ENCODE measurements around the gene SPSB1. TPM values are rescaled to one million over a fixed set of nuclear protein-coding genes. Genes with fewer than 3 reads are reported as not detected.

The SPSB1 gene
- total RNA-seq, 1 experiment from 2014 or later = 4.3 TPM

DNA sequence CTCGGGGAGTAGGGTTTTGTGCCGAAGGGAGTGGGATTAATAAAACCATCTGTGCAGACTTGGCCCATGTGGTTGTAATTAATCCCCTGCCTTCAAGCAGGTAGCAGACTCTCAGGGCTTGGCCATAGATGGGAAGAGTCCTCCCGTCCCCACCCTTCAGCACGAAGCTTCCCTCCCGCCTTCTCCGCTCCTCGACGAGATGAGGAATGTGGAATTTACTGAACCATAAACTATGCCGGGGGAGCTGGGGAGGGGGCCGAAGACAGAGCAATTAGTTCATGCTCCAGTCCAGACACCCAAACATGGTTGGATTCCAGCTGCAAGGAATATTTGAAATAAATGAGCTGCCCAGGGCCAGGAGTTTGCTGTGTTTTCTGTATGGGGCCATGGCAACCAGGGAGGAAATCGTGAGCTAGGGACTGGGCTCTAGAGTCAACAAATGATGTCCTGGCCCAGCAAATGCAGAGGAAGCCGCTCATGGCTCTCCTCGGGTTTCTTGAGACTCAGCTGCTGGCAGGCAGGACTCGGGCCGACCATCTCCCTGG lies 78.8 kb downstream of the SPSB1 start:
- Mint-ChIP-seq H3K4me1 (peaks cover 2% of the 10 kb centered on the region; the same call in 1 of the 2 replicates), H3K9me3 (no peaks in the 10 kb centered on the region), H3K27ac (no peak overlapping the region), H3K4me3 (no peak overlapping the region), H3K36me3 (no peaks in the 10 kb centered on the region), H3K27me3 (ENCODE audit: low read depth) (no peaks in the 10 kb centered on the region)
- ChIA-PET POLR2A (no interaction called here), CTCF (interaction anchor here (0.8 to 4.0 kb wide), 8 partner anchors 20 to 244 kb away, joined by 3 to 18 read pairs (median 4); no protein-coding TSS in a partner anchor)
- DNase-seq (ENCODE audit: low spot score) = no peak
- TF ChIP-seq, protein P1, sequence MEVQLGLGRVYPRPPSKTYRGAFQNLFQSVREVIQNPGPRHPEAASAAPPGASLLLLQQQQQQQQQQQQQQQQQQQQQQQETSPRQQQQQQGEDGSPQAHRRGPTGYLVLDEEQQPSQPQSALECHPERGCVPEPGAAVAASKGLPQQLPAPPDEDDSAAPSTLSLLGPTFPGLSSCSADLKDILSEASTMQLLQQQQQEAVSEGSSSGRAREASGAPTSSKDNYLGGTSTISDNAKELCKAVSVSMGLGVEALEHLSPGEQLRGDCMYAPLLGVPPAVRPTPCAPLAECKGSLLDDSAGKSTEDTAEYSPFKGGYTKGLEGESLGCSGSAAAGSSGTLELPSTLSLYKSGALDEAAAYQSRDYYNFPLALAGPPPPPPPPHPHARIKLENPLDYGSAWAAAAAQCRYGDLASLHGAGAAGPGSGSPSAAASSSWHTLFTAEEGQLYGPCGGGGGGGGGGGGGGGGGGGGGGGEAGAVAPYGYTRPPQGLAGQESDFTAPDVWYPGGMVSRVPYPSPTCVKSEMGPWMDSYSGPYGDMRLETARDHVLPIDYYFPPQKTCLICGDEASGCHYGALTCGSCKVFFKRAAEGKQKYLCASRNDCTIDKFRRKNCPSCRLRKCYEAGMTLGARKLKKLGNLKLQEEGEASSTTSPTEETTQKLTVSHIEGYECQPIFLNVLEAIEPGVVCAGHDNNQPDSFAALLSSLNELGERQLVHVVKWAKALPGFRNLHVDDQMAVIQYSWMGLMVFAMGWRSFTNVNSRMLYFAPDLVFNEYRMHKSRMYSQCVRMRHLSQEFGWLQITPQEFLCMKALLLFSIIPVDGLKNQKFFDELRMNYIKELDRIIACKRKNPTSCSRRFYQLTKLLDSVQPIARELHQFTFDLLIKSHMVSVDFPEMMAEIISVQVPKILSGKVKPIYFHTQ (CRISPR knock-in tag; IDR thresholded peaks at IDR 0.05) = no peak
- TF ChIP-seq SOX15 (CRISPR knock-in tag; IDR thresholded peaks at IDR 0.05) = no peak
- TF ChIP-seq, protein P2, sequence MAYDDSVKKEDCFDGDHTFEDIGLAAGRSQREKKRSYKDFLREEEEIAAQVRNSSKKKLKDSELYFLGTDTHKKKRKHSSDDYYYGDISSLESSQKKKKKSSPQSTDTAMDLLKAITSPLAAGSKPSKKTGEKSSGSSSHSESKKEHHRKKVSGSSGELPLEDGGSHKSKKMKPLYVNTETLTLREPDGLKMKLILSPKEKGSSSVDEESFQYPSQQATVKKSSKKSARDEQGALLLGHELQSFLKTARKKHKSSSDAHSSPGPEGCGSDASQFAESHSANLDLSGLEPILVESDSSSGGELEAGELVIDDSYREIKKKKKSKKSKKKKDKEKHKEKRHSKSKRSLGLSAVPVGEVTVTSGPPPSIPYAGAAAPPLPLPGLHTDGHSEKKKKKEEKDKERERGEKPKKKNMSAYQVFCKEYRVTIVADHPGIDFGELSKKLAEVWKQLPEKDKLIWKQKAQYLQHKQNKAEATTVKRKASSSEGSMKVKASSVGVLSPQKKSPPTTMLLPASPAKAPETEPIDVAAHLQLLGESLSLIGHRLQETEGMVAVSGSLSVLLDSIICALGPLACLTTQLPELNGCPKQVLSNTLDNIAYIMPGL (CRISPR knock-in tag; IDR thresholded peaks at IDR 0.05) = no peak
- no peak for TF ChIP-seq ZNF263 (CRISPR knock-in tag; IDR thresholded peaks at IDR 0.05; ENCODE audit: low read depth)
- no peak for TF ChIP-seq ZNF232 (CRISPR knock-in tag; IDR thresholded peaks at IDR 0.05)
- TF ChIP-seq, protein P3, sequence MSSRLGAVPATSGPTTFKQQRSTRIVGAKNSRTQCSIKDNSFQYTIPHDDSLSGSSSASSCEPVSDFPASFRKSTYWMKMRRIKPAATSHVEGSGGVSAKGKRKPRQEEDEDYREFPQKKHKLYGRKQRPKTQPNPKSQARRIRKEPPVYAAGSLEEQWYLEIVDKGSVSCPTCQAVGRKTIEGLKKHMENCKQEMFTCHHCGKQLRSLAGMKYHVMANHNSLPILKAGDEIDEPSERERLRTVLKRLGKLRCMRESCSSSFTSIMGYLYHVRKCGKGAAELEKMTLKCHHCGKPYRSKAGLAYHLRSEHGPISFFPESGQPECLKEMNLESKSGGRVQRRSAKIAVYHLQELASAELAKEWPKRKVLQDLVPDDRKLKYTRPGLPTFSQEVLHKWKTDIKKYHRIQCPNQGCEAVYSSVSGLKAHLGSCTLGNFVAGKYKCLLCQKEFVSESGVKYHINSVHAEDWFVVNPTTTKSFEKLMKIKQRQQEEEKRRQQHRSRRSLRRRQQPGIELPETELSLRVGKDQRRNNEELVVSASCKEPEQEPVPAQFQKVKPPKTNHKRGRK (CRISPR knock-in tag; IDR thresholded peaks at IDR 0.05; ENCODE audit: borderline replicate concordance) = no peak
- TF ChIP-seq, protein P4, sequence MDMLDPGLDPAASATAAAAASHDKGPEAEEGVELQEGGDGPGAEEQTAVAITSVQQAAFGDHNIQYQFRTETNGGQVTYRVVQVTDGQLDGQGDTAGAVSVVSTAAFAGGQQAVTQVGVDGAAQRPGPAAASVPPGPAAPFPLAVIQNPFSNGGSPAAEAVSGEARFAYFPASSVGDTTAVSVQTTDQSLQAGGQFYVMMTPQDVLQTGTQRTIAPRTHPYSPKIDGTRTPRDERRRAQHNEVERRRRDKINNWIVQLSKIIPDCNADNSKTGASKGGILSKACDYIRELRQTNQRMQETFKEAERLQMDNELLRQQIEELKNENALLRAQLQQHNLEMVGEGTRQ (CRISPR knock-in tag; IDR thresholded peaks at IDR 0.05) = no peak
- TF ChIP-seq, protein P5, sequence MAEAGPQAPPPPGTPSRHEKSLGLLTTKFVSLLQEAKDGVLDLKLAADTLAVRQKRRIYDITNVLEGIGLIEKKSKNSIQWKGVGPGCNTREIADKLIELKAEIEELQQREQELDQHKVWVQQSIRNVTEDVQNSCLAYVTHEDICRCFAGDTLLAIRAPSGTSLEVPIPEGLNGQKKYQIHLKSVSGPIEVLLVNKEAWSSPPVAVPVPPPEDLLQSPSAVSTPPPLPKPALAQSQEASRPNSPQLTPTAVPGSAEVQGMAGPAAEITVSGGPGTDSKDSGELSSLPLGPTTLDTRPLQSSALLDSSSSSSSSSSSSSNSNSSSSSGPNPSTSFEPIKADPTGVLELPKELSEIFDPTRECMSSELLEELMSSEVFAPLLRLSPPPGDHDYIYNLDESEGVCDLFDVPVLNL (CRISPR knock-in tag; IDR thresholded peaks at IDR 0.05; ENCODE audit: borderline replicate concordance, low read depth) = no peak
- no peak for TF ChIP-seq PRRX2 (CRISPR knock-in tag; IDR thresholded peaks at IDR 0.05)
- no peak for TF ChIP-seq MYBL2 (CRISPR knock-in tag; IDR thresholded peaks at IDR 0.05)
- TF ChIP-seq NFYB (CRISPR knock-in tag; conservative IDR thresholded peaks at IDR 0.05; ENCODE audit: low read depth) = no peak
- TF ChIP-seq, protein P6, sequence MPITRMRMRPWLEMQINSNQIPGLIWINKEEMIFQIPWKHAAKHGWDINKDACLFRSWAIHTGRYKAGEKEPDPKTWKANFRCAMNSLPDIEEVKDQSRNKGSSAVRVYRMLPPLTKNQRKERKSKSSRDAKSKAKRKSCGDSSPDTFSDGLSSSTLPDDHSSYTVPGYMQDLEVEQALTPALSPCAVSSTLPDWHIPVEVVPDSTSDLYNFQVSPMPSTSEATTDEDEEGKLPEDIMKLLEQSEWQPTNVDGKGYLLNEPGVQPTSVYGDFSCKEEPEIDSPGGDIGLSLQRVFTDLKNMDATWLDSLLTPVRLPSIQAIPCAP (CRISPR knock-in tag; IDR thresholded peaks at IDR 0.05) = no peak
- TF ChIP-seq, protein P7, sequence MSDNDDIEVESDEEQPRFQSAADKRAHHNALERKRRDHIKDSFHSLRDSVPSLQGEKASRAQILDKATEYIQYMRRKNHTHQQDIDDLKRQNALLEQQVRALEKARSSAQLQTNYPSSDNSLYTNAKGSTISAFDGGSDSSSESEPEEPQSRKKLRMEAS (CRISPR knock-in tag; IDR thresholded peaks at IDR 0.05) = no peak
- TF ChIP-seq RELA (CRISPR knock-in tag; IDR thresholded peaks at IDR 0.05; ENCODE audit: borderline replicate concordance) = no peak
- TF ChIP-seq, protein P8, sequence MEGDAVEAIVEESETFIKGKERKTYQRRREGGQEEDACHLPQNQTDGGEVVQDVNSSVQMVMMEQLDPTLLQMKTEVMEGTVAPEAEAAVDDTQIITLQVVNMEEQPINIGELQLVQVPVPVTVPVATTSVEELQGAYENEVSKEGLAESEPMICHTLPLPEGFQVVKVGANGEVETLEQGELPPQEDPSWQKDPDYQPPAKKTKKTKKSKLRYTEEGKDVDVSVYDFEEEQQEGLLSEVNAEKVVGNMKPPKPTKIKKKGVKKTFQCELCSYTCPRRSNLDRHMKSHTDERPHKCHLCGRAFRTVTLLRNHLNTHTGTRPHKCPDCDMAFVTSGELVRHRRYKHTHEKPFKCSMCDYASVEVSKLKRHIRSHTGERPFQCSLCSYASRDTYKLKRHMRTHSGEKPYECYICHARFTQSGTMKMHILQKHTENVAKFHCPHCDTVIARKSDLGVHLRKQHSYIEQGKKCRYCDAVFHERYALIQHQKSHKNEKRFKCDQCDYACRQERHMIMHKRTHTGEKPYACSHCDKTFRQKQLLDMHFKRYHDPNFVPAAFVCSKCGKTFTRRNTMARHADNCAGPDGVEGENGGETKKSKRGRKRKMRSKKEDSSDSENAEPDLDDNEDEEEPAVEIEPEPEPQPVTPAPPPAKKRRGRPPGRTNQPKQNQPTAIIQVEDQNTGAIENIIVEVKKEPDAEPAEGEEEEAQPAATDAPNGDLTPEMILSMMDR (IDR thresholded peaks at IDR 0.05) = no peak
- TF ChIP-seq, protein P9, sequence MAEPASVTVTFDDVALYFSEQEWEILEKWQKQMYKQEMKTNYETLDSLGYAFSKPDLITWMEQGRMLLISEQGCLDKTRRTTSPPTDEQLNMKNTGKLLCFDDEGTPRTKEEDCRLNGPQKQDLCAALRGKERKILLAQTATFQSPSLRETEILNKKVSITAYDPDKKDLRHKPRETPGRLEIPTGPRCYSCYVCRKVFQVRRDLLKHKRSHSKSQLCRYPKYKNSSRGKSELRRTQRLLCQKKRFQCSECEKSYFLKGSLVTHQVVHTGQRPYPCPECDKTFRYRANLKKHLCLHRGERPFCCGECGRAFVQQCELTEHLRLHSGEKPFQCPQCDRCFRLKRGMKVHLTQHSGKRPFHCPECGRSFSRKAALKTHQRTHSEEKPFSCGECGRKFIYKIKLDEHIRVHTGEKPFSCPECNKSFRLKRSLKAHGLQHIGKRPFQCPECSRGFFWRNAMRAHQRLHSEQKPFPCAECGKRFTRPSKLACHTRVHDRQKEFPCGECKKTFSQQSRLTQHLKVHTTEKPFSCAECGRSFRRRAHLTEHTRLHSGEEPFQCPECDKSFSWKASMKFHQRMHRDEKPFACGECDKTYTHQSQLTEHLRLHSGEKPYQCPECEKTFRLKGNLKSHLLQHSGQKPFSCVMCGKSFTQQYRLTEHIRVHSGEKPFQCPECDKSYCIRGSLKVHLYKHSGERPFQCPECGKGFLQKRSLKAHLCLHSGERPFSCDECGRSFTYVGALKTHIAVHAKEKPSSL (CRISPR knock-in tag; conservative IDR thresholded peaks at IDR 0.05) = no peak
- TF ChIP-seq NR1H2 (CRISPR knock-in tag; IDR thresholded peaks at IDR 0.05) = no peak
- peak; percentile 47 for ATAC-seq
